ENCODE results near the gene SLC44A3.

The SLC44A3 gene

GRCh38 chr1:94808669-94809068 is 11.5 kb upstream of the SLC44A3 start:
- no CpG with 5 or more reads among the region's 3 CpGs for WGBS (ENCODE audit: extremely low coverage, insufficient coverage, insufficient read length)
- Histone ChIP-seq H3K4me3 (ENCODE audit: low read depth, low read length) (no peak overlapping the region), H2BK120ac (ENCODE audit: insufficient read depth, low read length, poor library complexity) (no peak overlapping the region), H2AFZ (ENCODE audit: insufficient read depth, low read length, poor library complexity) (no peak overlapping the region), H3K9ac (ENCODE audit: low read length) (no peak overlapping the region), H2AK5ac (ENCODE audit: low read length) (no peak overlapping the region), H3K36me3 (ENCODE audit: control insufficient read depth in 1 of 2, insufficient read depth in 2 of 2, low read length in 2 of 2) (no peaks in the 10 kb centered on the region), H4K12ac (ENCODE audit: low read depth, low read length) (no peak overlapping the region), H4K91ac (ENCODE audit: low read depth, low read length) (no peak overlapping the region), H3K27me3 (ENCODE audit: insufficient read depth, low read length) (no peaks in the 10 kb centered on the region), H3K79me2 (ENCODE audit: control insufficient read depth, insufficient read depth, low read length, poor library complexity) (no peaks in the 10 kb centered on the region), H3K79me1 (ENCODE audit: low read length) (no peaks in the 10 kb centered on the region), H4K8ac (ENCODE audit: low read depth, low read length) (no peak overlapping the region), H2BK12ac (ENCODE audit: low read length) (no peak overlapping the region), H3K27ac (ENCODE audit: low read depth, low read length) (no peak overlapping the region), H3K23ac (ENCODE audit: low read length) (no peak overlapping the region), H3K9me3 (ENCODE audit: insufficient read depth, low read depth, low read length) (no peaks in the 10 kb centered on the region), H3K18ac (ENCODE audit: low read length) (no peak overlapping the region), H3K14ac (ENCODE audit: low read length) (no peak overlapping the region), H3K4me1 (ENCODE audit: control insufficient read depth in 1 of 2, insufficient read depth in 2 of 2, low read length in 2 of 2) (peaks cover 4 to 6% of the 10 kb centered on the region in 2 experiments), H3K4ac (ENCODE audit: low read depth, low read length) (no peak overlapping the region), H2BK5ac (ENCODE audit: low read depth, low read length, poor library complexity) (no peak overlapping the region), H3K4me2 (ENCODE audit: low read length) (no peak overlapping the region)
- no peak for DNase-seq

- Histone ChIP-seq H2AK5ac (ENCODE audit: low read length) (no peak overlapping the region), H3K36me3 (ENCODE audit: control insufficient read depth in 1 of 2, insufficient read depth in 2 of 2, low read length in 2 of 2) (no peaks in the 10 kb centered on the region), H4K12ac (ENCODE audit: low read depth, low read length) (no peak overlapping the region), H3K4me2 (ENCODE audit: low read length) (no peak overlapping the region), H2BK5ac (ENCODE audit: low read depth, low read length, poor library complexity) (no peak overlapping the region), H2AFZ (ENCODE audit: insufficient read depth, low read length, poor library complexity) (no peak overlapping the region), H4K8ac (ENCODE audit: low read depth, low read length) (no peak overlapping the region), H3K14ac (ENCODE audit: low read length) (no peak overlapping the region), H3K27ac (ENCODE audit: low read depth, low read length) (no peak overlapping the region), H3K79me1 (ENCODE audit: low read length) (no peaks in the 10 kb centered on the region), H4K91ac (ENCODE audit: low read depth, low read length) (no peak overlapping the region), H2BK12ac (ENCODE audit: low read length) (no peak overlapping the region), H2BK120ac (ENCODE audit: insufficient read depth, low read length, poor library complexity) (no peak overlapping the region), H3K4me1 (ENCODE audit: control insufficient read depth in 1 of 2, insufficient read depth in 2 of 2, low read length in 2 of 2) (no peaks in the 10 kb centered on the region), H3K23ac (ENCODE audit: low read length) (no peak overlapping the region), H3K18ac (ENCODE audit: low read length) (no peak overlapping the region), H3K4me3 (ENCODE audit: low read depth, low read length) (no peak overlapping the region), H3K79me2 (ENCODE audit: control insufficient read depth, insufficient read depth, low read length, poor library complexity) (no peaks in the 10 kb centered on the region), H3K9ac (ENCODE audit: low read length) (no peak overlapping the region), H3K4ac (ENCODE audit: low read depth, low read length) (no peak overlapping the region), H3K9me3 (ENCODE audit: insufficient read depth, low read depth, low read length) (no peaks in the 10 kb centered on the region), H3K27me3 (ENCODE audit: insufficient read depth, low read length) (no peaks in the 10 kb centered on the region)
- no CpG with 5 or more reads among the region's 4 CpGs for WGBS (ENCODE audit: extremely low coverage, insufficient coverage, insufficient read length)
- no peak for DNase-seq
Observed at GRCh38 chr1:94812985-94813384, 7.2 kb upstream of the SLC44A3 start.

DNA sequence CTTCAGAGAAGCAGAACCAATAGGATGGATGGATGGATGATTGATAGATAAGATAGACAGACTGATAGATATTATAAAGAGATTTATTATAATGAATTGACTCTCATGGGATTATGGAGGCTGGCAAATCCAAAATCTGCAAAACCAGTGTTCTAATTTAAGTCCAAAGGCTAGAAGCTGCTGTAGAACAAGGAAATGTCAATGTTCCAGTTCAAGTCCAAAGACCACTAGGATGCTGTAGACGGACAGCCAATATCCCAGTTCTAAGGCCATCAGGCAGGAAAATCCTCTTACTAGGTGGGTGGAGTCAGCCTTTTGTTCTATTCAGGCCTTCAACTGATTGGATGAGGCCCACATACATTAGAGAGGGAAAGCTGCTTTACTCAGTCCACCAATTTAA is 4.1 kb upstream of the SLC44A3 start:
- Histone ChIP-seq H4K91ac (ENCODE audit: low read depth, low read length) (no peak overlapping the region), H3K79me2 (ENCODE audit: control insufficient read depth, insufficient read depth, low read length, poor library complexity) (peaks cover 3% of the 10 kb centered on the region), H3K9me3 (ENCODE audit: insufficient read depth, low read depth, low read length) (no peaks in the 10 kb centered on the region), H2BK120ac (ENCODE audit: insufficient read depth, low read length, poor library complexity) (no peak overlapping the region), H3K23ac (ENCODE audit: low read length) (no peak overlapping the region), H3K36me3 (ENCODE audit: control insufficient read depth in 1 of 2, insufficient read depth in 2 of 2, low read length in 2 of 2) (no peaks in the 10 kb centered on the region), H3K14ac (ENCODE audit: low read length) (no peak overlapping the region), H4K8ac (ENCODE audit: low read depth, low read length) (no peak overlapping the region), H3K18ac (ENCODE audit: low read length) (no peak overlapping the region), H3K4ac (ENCODE audit: low read depth, low read length) (no peak overlapping the region), H2BK5ac (ENCODE audit: low read depth, low read length, poor library complexity) (no peak overlapping the region), H2BK12ac (ENCODE audit: low read length) (no peak overlapping the region), H4K12ac (ENCODE audit: low read depth, low read length) (no peak overlapping the region), H3K4me3 (ENCODE audit: low read depth, low read length) (no peak overlapping the region), H2AK5ac (ENCODE audit: low read length) (no peak overlapping the region), H3K79me1 (ENCODE audit: low read length) (peaks cover 5% of the 10 kb centered on the region), H2AFZ (ENCODE audit: insufficient read depth, low read length, poor library complexity) (no peak overlapping the region), H3K9ac (ENCODE audit: low read length) (no peak overlapping the region), H3K4me2 (ENCODE audit: low read length) (no peak overlapping the region), H3K27ac (ENCODE audit: low read depth, low read length) (no peak overlapping the region), H3K27me3 (ENCODE audit: insufficient read depth, low read length) (no peaks in the 10 kb centered on the region), H3K4me1 (ENCODE audit: control insufficient read depth in 1 of 2, insufficient read depth in 2 of 2, low read length in 2 of 2) (peaks cover 0 to 4% of the 10 kb centered on the region in 2 experiments)
- no CpG with 5 or more reads among the region's 1 CpG for WGBS (ENCODE audit: extremely low coverage, insufficient coverage, insufficient read length)
- no peak for DNase-seq

DNA sequence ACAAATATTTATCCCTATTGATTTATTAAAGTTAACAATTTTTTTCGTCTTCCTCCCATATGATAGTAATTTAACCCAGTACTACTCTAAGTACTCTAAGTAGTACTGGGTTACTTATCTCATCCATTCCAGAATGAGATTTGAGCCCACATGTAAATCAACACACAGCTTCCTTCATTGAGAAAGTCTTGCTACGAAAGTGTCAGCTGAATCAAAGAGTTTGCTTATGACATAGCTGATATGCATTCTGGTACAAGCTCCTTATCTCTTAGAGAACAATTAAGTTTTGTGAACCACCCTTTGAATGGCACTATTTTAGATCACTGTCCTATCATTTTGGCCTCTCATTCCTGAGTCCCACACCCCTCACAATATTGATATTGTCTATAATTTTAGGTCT is 2.4 kb upstream of the SLC44A3 start:
- Histone ChIP-seq H3K9ac (ENCODE audit: low read length) (no peak overlapping the region), H3K4me3 (ENCODE audit: low read depth, low read length) (no peak overlapping the region), H4K91ac (ENCODE audit: low read depth, low read length) (no peak overlapping the region), H2BK120ac (ENCODE audit: insufficient read depth, low read length, poor library complexity) (no peak overlapping the region), H3K4ac (ENCODE audit: low read depth, low read length) (no peak overlapping the region), H3K27me3 (ENCODE audit: insufficient read depth, low read length) (no peaks in the 10 kb centered on the region), H2AFZ (ENCODE audit: insufficient read depth, low read length, poor library complexity) (no peak overlapping the region), H2AK5ac (ENCODE audit: low read length) (no peak overlapping the region), H3K79me2 (ENCODE audit: control insufficient read depth, insufficient read depth, low read length, poor library complexity) (peaks cover 3% of the 10 kb centered on the region), H3K4me2 (ENCODE audit: low read length) (no peak overlapping the region), H4K8ac (ENCODE audit: low read depth, low read length) (no peak overlapping the region), H3K18ac (ENCODE audit: low read length) (no peak overlapping the region), H3K4me1 (ENCODE audit: control insufficient read depth in 1 of 2, insufficient read depth in 2 of 2, low read length in 2 of 2) (peaks cover 0 to 4% of the 10 kb centered on the region in 2 experiments), H3K23ac (ENCODE audit: low read length) (no peak overlapping the region), H4K12ac (ENCODE audit: low read depth, low read length) (no peak overlapping the region), H2BK5ac (ENCODE audit: low read depth, low read length, poor library complexity) (no peak overlapping the region), H2BK12ac (ENCODE audit: low read length) (no peak overlapping the region), H3K14ac (ENCODE audit: low read length) (no peak overlapping the region), H3K36me3 (ENCODE audit: control insufficient read depth in 1 of 2, insufficient read depth in 2 of 2, low read length in 2 of 2) (no peaks in the 10 kb centered on the region), H3K79me1 (ENCODE audit: low read length) (peaks cover 5% of the 10 kb centered on the region), H3K9me3 (ENCODE audit: insufficient read depth, low read depth, low read length) (no peaks in the 10 kb centered on the region), H3K27ac (ENCODE audit: low read depth, low read length) (no peak overlapping the region)
- no CpG with 5 or more reads among the region's 2 CpGs for WGBS (ENCODE audit: extremely low coverage, insufficient coverage, insufficient read length)
- no peak for DNase-seq

All from trophoblast cell (in vitro differentiated cells and primary cell).